ENCODE results near the gene IGF2BP2. TPM values are rescaled to one million over a fixed set of nuclear protein-coding genes. Genes with fewer than 3 reads are reported as not detected.

Gene IGF2BP2
- total and polyA plus RNA-seq, 2 of the 4 experiments (the other 2 are of a cell fraction) = 23.4 to 88.2 TPM

DNA sequence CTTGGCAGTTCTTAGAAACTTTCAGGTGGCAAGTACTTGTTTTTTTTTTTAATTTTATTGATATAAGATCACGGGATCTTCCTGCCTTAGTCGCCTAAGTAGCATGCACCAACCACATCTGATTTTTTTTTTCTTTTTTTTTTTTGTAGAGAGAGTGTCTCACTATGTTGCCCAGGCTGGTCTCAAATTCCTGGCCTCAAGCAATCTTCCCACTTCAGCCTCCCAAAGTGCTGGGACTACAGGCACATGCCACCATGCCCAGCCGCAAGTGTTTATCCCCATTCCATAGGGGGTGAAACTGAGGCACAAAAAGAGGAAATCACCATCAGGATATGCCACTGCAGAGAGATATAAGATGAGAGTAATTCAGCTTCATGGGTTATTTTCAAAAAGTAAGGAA, 102.9 kb downstream of the IGF2BP2 start:
- Histone ChIP-seq H3K9ac (ENCODE audit: low read depth, low read length) (no peak overlapping the region), H2BK5ac (ENCODE audit: low read depth, low read length, poor library complexity, severe bottlenecking) (no peak overlapping the region), H3K4ac (ENCODE audit: low read depth, low read length) (no peak overlapping the region), H2BK15ac (ENCODE audit: low read depth, low read length) (no peak overlapping the region), H4K20me1 (ENCODE audit: insufficient read depth, low read length) (peaks cover 58% of the 10 kb centered on the region), H2BK120ac (ENCODE audit: low read depth, low read length) (no peak overlapping the region), H3K9me1 (ENCODE audit: insufficient read depth, low read length) (peaks cover 31% of the 10 kb centered on the region), H3K27me3 (ENCODE audit: control insufficient read depth, insufficient read depth, low read length) (no peaks in the 10 kb centered on the region), H3K79me1 (ENCODE audit: low read depth in 1 of 2, low read length in 2 of 2) (peaks cover 47 to 88% of the 10 kb centered on the region in 2 experiments), H2AK5ac (ENCODE audit: low read depth, low read length) (no peak overlapping the region), H2BK20ac (ENCODE audit: low read depth, low read length) (no peak overlapping the region), H4K91ac (ENCODE audit: insufficient read depth, low read depth, low read length) (no peak overlapping the region), H3K36me3 (ENCODE audit: control insufficient read depth, insufficient read depth, low read length) (peaks cover 6% of the 10 kb centered on the region), H2AK9ac (replicated peaks; ENCODE audit: low read depth, low read length, poor library complexity) (no peak overlapping the region), H3K4me3 (ENCODE audit: insufficient read depth, low read depth, low read length) (no peak overlapping the region), H3K9me3 (ENCODE audit: control insufficient read depth, insufficient read depth, low read length) (no peaks in the 10 kb centered on the region), H3K14ac (replicated peaks; ENCODE audit: low read depth, low read length) (no peak overlapping the region), H3K4me2 (ENCODE audit: low read depth, low read length) (no peak overlapping the region), H3K27ac (ENCODE audit: insufficient read depth, low read length) (no peak overlapping the region), H3K18ac (ENCODE audit: low read depth, low read length) (no peak overlapping the region), H4K8ac (ENCODE audit: low read depth in 2 of 2, low read length in 2 of 2) (no peak overlapping the region), H3K23ac (ENCODE audit: low read depth, low read length) (no peak overlapping the region), H3K56ac (ENCODE audit: extremely low read depth, insufficient read depth, low read length) (no peak overlapping the region), H4K5ac (ENCODE audit: low read depth, low read length) (no peak overlapping the region), H3K4me1 (ENCODE audit: control insufficient read depth, insufficient read depth, low read length) (peaks cover 25% of the 10 kb centered on the region), H2AFZ (replicated peaks; ENCODE audit: low read length, poor library complexity) (no peak overlapping the region)
- TF ChIP-seq, protein P1, sequence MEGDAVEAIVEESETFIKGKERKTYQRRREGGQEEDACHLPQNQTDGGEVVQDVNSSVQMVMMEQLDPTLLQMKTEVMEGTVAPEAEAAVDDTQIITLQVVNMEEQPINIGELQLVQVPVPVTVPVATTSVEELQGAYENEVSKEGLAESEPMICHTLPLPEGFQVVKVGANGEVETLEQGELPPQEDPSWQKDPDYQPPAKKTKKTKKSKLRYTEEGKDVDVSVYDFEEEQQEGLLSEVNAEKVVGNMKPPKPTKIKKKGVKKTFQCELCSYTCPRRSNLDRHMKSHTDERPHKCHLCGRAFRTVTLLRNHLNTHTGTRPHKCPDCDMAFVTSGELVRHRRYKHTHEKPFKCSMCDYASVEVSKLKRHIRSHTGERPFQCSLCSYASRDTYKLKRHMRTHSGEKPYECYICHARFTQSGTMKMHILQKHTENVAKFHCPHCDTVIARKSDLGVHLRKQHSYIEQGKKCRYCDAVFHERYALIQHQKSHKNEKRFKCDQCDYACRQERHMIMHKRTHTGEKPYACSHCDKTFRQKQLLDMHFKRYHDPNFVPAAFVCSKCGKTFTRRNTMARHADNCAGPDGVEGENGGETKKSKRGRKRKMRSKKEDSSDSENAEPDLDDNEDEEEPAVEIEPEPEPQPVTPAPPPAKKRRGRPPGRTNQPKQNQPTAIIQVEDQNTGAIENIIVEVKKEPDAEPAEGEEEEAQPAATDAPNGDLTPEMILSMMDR (conservative IDR thresholded peaks at IDR 0.05; ENCODE audit: low read depth, low read length) = no peak
- TF ChIP-seq, protein P2, sequence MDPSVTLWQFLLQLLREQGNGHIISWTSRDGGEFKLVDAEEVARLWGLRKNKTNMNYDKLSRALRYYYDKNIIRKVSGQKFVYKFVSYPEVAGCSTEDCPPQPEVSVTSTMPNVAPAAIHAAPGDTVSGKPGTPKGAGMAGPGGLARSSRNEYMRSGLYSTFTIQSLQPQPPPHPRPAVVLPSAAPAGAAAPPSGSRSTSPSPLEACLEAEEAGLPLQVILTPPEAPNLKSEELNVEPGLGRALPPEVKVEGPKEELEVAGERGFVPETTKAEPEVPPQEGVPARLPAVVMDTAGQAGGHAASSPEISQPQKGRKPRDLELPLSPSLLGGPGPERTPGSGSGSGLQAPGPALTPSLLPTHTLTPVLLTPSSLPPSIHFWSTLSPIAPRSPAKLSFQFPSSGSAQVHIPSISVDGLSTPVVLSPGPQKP (IDR thresholded peaks at IDR 0.05; ENCODE audit: borderline replicate concordance, low read depth, low read length) = no peak
- TF ChIP-seq MAFK (IDR thresholded peaks at IDR 0.05; ENCODE audit: low read depth, low read length) (no peak), CEBPB (IDR thresholded peaks at IDR 0.05; ENCODE audit: low read depth, low read length) (no peak), BHLHE40 (IDR thresholded peaks at IDR 0.05; ENCODE audit: low read depth, low read length) (no peak), CHD1 (IDR thresholded peaks at IDR 0.05; ENCODE audit: low read depth, low read length) (no peak), RCOR1 (IDR thresholded peaks at IDR 0.05; ENCODE audit: insufficient replicate concordance, low read length) (no peak), NFE2L2 (IDR thresholded peaks at IDR 0.05; ENCODE audit: low read depth, low read length) (no peak), POLR2A (IDR thresholded peaks at IDR 0.05; ENCODE audit: low read depth, low read length) (no peak), MAZ (IDR thresholded peaks at IDR 0.05; ENCODE audit: borderline replicate concordance, low read depth, low read length) (no peak), RAD21 (IDR thresholded peaks at IDR 0.05; ENCODE audit: low read length) (no peak), RFX5 (IDR thresholded peaks at IDR 0.05; ENCODE audit: low read depth, low read length) (no peak), SMC3 (IDR thresholded peaks at IDR 0.05; ENCODE audit: low read depth, low read length) (no peak), FOS (IDR thresholded peaks at IDR 0.05; ENCODE audit: low read depth, low read length) (no peak), MXI1 (IDR thresholded peaks at IDR 0.05; ENCODE audit: borderline replicate concordance, low read depth, low read length) (no peak)
- TF ChIP-seq, protein P3, sequence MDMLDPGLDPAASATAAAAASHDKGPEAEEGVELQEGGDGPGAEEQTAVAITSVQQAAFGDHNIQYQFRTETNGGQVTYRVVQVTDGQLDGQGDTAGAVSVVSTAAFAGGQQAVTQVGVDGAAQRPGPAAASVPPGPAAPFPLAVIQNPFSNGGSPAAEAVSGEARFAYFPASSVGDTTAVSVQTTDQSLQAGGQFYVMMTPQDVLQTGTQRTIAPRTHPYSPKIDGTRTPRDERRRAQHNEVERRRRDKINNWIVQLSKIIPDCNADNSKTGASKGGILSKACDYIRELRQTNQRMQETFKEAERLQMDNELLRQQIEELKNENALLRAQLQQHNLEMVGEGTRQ (IDR thresholded peaks at IDR 0.05; ENCODE audit: low read depth, low read length) = no peak
- in situ Hi-C loops (cut with MboI; ENCODE audit: low sequenced_read_pairs) = no loop called here
- no CpG with 5 or more reads among the region's 3 CpGs for WGBS, 2 experiments (ENCODE audit: extremely low coverage in 2 of 2, insufficient read length in 1 of 2)
- no TSS peak for BruUV-seq (replicated peaks)
- intact Hi-C loops (cut with micrococcal nuclease) = no loop called here
- ChIA-PET CTCF (interaction anchor here (1.2 kb wide), 1 partner anchor 62 kb away, joined by 3 read pairs; no protein-coding TSS in a partner anchor), POLR2A (ENCODE audit: unreplicated experiment) (no interaction called here)
- DNase-seq (no peak), ATAC-seq (ENCODE audit: low read depth) (no peak)
- dilution Hi-C loops (cut with HindIII; ENCODE audit: low sequenced_read_pairs, unreplicated experiment) = no loop called here
